HG02981 (cell line): ENCODE data around the gene WBP11.
A peak's percentile ranks its signal among the peaks of the same experiment; 100 is the strongest.

Experiments
- ATAC-seq: cut with Tn5 transposase; IDR thresholded peaks from one replicate; pipeline ENCODE4 v1.9.1; 2021; ENCODE audit warnings: mild to moderate bottlenecking, moderate library complexity; ENCODE audit not compliant: unreplicated experiment

WBP11 gene

DNA sequence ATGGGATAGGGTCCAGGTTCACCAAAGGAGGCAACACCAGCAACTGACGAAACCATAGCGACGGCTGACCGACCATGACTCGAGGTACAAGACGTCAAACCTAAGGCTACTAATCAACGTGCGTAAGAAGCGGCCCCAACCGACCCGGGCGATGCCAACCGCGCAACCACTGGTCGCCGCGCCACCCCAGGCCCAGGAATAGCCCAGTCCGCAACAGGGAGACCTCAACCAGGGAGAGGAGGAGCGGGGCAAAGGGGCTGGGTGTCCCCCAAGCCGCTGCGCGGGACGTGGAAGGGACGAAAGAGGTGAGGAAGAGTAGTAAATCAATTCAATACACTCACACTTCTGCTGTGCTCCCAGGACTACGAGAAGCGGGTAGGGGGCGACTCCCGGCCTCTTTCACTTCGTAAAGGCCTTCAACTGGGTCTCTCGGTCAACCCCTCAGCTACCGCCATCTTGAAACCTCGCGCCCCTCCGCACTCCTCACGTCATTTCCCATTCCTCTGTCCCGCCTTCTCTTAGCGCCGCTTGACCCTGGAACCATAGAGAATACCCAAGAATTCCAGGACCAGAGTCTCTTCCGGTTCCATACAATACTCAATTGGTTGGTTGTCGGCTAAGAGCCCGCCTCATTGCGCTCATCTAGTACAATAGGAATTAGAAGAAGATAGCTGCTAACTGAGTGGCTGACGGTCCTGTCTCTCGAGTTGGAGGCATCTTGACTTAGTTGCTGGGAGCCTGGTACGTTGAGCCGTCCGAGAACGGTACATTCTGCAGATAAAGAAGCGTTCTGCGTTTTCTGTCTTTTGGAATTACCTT is at the start of gene WBP11, which contains the start of gene C12orf60:
TSS of gene WBP11 (minus strand) at position 468 of the 819 bp plus-strand sequence. CDS start 2,095 bp downstream, outside the sequence.
TSS of gene C12orf60 (plus strand) at position 660 of the 819 bp plus-strand sequence. CDS start 19,266 bp downstream, outside the sequence.
- peak; percentile 99 for ATAC-seq

GRCh38 chr12:14852880-14853279 is 49.6 kb upstream of the WBP11 start:
- no peak for ATAC-seq

DNA sequence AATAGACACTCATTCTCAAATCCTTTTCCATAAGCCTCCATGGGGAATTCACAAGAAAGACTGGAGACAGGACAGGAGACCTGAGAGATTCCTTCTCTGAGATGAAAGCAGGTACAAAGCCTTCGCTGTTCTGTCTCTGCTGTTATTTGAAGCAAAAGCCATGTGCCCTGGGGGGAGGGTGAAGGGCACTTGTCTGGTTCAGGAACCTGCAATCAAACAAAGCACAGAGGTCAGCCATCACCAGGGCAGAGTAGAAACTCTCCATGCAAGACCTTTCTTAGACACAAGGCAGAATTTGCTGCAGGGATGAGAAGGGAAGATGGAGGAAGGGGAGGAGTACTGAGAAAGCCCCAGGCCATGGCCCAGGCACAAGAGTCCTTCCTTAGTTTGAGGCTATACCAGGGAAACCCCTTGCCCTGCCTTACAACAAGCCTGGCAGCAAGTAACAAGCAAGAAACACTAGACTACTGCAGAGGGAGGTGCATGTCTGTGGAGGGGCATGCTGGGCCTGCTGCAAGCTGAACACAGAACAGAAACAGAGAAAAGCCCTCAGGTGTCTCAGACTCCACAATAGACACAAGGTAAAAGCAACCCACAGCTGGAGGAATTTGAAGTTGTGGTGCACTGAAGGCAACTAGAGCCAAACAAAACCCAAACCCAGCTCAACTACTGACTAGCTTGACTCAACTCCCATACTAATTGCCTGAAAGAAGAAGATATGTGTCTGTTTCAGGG is 47.8 kb upstream of the WBP11 start:
- peak; percentile 60 for ATAC-seq

DNA sequence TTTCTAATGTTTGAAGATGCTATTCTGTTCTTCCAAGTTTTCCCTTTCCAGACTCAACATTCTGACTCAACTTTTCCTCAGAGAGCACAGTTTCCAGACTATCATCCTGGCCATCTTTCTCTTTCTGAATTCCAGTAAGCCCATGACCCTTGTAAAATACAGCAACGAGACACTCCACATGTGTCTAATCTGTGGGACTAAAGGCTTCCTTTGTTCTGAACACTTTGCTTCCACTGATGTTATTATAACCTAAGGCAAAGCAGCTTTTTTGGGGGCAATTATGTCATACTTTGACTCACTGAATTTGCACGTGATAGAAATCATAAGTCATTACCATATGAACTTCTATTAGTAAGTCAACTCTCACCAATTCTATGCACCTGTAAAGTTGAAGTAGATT is 46.4 kb upstream of the WBP11 start:
- ATAC-seq, result no peak

DNA sequence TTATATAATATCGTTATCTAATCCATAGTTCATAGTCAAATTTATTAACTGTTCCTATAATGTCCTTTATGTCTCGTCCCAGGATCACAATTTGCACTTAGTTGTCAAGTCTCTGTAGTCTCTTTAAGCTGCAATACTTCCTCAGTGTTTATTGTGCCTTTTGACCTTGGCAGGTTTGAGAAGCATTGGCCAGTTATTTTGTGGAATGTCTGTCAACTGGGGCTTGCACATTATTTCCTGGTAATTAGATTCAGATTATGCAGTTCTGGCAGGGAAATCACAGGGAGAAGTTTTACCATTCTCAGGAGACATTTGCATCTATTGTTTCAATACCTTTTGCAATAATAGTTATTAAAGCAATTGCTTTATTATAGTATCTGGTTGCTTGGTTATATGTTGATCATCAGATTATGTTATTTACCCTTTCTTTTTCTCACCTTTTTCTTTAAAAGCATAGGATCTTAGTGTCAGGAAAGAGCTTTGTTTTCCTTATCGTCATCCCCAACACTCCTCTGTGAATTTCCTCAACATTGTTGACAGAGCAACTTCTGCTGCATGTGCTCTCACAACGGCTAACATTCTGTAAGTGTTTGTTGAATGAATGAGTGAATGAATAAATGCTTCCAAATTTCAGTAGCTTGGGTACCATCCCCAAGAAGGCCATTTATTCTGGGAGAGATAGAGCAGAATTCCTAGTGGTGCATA is 43.8 kb upstream of the WBP11 start:
- ATAC-seq, result no peak

DNA sequence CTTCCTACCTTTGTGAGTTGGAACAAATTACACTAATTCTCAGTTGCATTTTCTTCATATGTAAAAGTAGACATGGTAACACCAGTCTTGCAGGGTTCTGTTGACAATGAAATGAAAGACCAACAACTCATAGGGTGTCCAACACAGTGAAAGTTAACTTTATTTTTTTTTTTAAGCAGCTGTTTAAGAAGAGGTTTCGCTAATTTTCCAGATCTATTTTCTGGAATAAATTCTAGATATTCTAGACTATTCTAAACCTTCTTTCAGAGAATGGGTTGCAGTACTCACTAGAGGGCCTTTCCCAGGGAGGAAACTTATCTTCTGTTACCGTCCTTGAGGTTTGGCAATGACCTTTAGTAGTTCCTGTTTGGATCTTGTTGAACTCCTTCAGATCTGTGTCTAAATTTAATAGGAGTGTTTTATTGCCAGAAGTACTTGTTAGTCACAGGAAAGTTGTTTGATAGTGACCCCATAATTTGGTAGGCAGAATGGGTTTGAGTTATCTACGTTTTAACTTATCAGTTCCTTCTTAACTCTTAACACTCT is 42.8 kb upstream of the WBP11 start:
- no peak for ATAC-seq

- no peak for ATAC-seq
Measured at GRCh38 chr12:14845350-14845750, 42.1 kb upstream of the WBP11 start.

- no peak for ATAC-seq
Measured at GRCh38 chr12:14844401-14844800, 41.1 kb upstream of the WBP11 start.

DNA sequence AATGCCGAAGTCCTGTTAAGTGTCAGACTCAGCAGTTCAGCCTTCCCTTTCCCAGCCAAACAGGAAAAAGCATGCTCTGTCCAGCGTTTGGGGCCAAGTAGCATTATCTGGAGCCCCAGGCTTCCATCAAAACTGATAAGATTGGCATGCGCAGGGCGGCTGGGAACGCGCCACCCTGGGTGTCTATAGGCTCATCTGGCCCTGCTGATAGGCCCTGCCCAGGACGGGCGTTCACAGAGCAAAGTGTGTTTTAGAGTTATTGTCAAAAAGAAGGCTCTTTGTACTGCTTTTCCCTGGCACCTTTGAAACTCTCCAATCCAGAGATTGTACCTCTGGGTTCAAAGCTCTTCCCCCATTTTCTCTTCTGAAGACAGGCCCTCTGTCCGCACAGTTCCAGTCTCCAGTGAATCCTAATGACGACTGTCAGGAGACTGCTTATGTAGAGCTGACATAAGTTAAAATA is 40.2 kb upstream of the WBP11 start, which contains the start of gene ART4:
TSS of gene ART4 (minus strand) at position 102 of the 463 bp plus-strand sequence. CDS start 413 bp downstream, outside the sequence.
- ATAC-seq, result no peak

DNA sequence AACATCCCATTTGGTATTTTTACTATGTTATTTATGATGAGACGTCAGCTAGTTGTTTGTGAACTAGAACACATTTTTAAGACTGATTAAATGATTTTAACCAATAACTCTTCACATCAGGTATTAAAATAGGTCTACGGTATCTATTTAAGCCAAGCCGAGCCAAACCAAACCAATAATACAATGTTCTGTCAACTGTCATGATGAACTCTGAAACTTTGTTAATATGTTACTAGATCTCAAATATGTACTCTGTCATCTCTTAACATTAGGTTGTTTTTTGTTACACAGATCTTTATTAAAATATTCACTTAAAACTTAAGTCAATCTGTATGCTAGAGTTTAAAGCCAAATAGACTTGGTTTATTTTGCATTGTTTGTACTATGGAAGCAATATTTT is 39.0 kb upstream of the WBP11 start:
- no peak for ATAC-seq

GRCh38 chr12:14841761-14842160 is 38.5 kb upstream of the WBP11 start:
- no peak for ATAC-seq

GRCh38 chr12:14840616-14841015 is 37.3 kb upstream of the WBP11 start:
- ATAC-seq, result no peak

- ATAC-seq, result no peak
Measured at GRCh38 chr12:14839262-14839661, 36.0 kb upstream of the WBP11 start.

DNA sequence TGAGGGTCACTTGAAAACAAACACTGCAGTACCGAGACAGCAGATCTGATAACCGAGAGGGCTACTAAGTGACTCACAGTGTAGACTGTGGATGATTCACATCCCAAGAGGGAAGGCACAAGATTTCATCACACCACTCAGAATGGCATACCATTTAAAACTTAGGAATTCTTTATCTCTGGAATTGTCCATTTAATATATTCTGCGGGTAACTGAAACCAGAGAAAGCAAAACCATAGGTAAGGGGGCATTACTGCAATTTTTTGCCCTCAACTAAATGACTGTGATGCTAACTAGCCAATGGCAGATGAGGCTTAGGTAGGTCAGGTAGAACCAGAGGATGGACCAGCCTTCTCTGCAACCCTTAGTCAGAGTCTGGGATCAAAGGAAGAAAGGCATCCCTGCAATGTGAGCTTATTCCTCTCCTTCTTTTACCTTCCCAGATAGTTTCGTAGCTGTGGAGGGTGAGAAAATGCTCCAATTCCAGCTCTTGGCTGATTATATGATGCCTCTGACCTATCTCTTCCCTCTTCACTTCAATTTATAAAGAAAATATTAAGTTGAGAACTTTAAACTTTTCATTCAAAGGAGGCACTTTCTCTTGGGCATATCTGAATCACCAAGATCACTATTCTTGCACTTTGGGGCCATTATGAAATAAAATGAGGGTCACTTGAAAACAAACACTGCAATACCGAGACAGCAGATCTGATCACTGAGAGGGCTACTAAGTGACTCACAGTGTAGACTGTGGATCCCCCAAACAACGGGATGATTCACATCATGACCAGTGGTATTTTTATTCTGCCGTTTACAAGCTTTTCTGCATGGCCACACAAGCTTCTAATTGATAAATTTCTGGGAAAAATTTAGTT is 33.3 kb upstream of the WBP11 start:
- no peak for ATAC-seq

DNA sequence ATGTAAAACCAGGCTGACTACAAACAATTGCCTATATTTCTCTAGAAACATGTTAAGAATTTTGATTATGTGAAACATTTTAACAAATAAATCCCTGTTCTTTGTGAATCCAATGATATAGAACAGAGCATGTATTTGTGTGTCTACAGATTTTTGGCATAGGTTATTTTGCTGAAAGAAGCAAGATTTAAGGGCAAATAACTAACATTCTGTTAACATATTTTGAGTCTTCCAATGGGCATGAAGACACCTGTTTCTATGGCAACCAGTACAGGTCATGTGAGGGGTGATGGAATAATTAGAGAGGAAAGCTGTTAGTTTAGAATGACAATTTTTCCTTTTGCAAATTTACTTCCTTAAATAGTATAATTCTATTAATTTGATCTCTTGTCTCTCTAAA is 31.2 kb upstream of the WBP11 start:
- ATAC-seq, result no peak

DNA sequence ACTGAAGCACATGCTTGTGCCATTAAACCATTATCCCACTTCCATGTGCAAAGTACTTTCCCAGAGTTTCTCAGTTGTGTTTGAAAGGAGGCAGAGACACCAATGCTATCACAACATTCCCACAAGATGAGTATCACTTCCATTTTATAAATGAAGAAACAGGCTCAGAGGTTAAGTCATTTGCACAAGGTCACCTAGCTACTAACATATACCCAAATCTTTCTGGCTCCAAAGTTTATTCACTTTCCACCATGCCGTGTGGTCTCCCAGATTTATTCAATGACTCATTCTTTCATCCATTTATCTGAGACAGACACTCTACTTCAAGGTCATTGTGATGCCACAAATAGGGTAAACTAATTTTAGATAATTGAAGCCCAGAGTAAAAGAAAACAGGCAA is 30.7 kb upstream of the WBP11 start:
- ATAC-seq, result no peak

- no peak for ATAC-seq
Measured at GRCh38 chr12:14833336-14833735, 30.1 kb upstream of the WBP11 start.

DNA sequence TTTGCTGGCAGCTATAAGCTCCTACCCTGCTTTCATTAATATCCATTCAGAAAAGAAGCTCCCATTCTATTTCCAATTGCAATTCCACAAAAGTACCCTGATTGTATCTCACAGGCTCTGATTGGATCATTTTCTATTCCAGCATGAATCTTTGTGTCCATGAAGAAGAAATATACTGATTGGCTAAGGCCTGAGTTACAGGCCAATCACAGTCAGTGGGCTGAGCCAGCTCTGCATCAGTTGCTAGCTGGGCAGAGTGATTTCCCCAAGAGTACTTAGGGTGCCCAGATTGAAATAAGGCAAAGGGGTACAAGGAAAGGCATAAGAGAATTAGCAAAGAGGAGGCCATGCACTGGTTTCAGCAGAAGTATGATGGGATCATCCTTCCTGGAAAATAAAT is 25.6 kb upstream of the WBP11 start:
- no peak for ATAC-seq

GRCh38 chr12:14827043-14827442 is 23.8 kb upstream of the WBP11 start:
- ATAC-seq, result no peak

DNA sequence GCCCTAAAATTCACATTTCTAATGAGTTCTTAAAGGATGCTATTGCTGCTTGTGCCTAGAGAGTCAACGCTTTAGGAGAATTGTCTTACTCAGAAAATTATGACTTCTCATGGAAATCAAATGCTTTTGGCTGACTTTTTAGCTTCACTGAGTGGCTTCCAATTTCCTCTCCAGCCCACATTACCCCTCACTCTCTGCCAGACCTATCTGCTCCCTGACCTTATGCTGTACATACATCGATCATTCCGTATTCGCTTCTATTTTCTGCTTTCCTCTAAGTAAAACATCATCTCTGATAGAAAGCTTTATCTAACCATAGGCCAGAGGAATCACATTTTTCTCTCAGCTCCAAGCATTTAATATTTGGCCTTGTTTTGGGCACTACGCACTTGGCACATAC is 23.2 kb upstream of the WBP11 start:
- ATAC-seq, result no peak
